HFF-Myc (cell line): Measurements from ENCODE around the gene RTCB.
A peak's percentile ranks its signal among the peaks of the same experiment; 100 is the strongest.

Experiments
- DNase-seq: peaks from one replicate; pipeline ENCODE4 v3.0.0-alpha.2; 2011; ENCODE audit warnings: low read depth; ENCODE audit errors: extremely low read depth
- H3K4me3 ChIP-seq: replicated peaks from 2 replicates; pipeline ENCODE4 v1.5.1; 2011; ENCODE audit warnings: low read depth, mild to moderate bottlenecking, control low read depth, low read length
- CTCF ChIP-seq: IDR thresholded peaks from 2 replicates; pipeline ENCODE4 v1.5.1; 2012; ENCODE audit warnings: mild to moderate bottlenecking, low read depth, low read length, control low read depth; ENCODE audit errors: missing control alignments

Gene RTCB

GRCh38 chr22:32401486-32401885, 10.6 kb downstream of the RTCB start:
- H3K4me3 ChIP-seq, result no peak overlapping the region
- no peak for TF ChIP-seq CTCF
- DNase-seq, result no peak

GRCh38 chr22:32396746-32397145, 15.3 kb downstream of the RTCB start:
- no peak for TF ChIP-seq CTCF
- DNase-seq, result peak; percentile 66
- no peak overlapping the region for H3K4me3 ChIP-seq

- DNase-seq, result no peak
- H3K4me3 ChIP-seq, result no peak overlapping the region
- no peak for TF ChIP-seq CTCF
These were observed 15.8 kb downstream of the RTCB start for GRCh38 chr22:32396255-32396654.

GRCh38 chr22:32395107-32395506, 16.9 kb downstream of the RTCB start:
- H3K4me3 ChIP-seq, result no peak overlapping the region
- no peak for DNase-seq
- TF ChIP-seq CTCF, result no peak

- no peak overlapping the region for H3K4me3 ChIP-seq
- peak; percentile 48 for TF ChIP-seq CTCF
- no peak for DNase-seq
These were observed 22.4 kb downstream of the RTCB start for GRCh38 chr22:32389685-32390084.

GRCh38 chr22:32385681-32386080, 26.4 kb downstream of the RTCB start:
- no peak for DNase-seq
- H3K4me3 ChIP-seq, result no peak overlapping the region
- TF ChIP-seq CTCF, result no peak

- no peak for DNase-seq
- TF ChIP-seq CTCF, result no peak
- H3K4me3 ChIP-seq, result no peak overlapping the region
These were observed 31.1 kb downstream of the RTCB start for GRCh38 chr22:32380991-32381390.
